Fibroblast of mammary gland (primary cell): ENCODE measurements around the gene CDC42BPB.

Source experiments
- DNase-seq: peaks from one replicate; pipeline ENCODE4 v3.0.0-alpha.2; 2010; ENCODE audit warnings: low read depth
- H3K4me3 ChIP-seq: 2 replicates; pipeline ENCODE4 v1.5.1; 2011; ENCODE audit warnings: low read depth, mild to moderate bottlenecking, low read length, moderate library complexity; ENCODE audit not compliant: control insufficient read depth
- CTCF ChIP-seq: conservative IDR thresholded peaks from 2 replicates; pipeline ENCODE4 v1.5.1; 2011; ENCODE audit warnings: low read depth, low read length, inconsistent platforms; ENCODE audit not compliant: control insufficient read depth, insufficient read depth

Gene CDC42BPB

DNA sequence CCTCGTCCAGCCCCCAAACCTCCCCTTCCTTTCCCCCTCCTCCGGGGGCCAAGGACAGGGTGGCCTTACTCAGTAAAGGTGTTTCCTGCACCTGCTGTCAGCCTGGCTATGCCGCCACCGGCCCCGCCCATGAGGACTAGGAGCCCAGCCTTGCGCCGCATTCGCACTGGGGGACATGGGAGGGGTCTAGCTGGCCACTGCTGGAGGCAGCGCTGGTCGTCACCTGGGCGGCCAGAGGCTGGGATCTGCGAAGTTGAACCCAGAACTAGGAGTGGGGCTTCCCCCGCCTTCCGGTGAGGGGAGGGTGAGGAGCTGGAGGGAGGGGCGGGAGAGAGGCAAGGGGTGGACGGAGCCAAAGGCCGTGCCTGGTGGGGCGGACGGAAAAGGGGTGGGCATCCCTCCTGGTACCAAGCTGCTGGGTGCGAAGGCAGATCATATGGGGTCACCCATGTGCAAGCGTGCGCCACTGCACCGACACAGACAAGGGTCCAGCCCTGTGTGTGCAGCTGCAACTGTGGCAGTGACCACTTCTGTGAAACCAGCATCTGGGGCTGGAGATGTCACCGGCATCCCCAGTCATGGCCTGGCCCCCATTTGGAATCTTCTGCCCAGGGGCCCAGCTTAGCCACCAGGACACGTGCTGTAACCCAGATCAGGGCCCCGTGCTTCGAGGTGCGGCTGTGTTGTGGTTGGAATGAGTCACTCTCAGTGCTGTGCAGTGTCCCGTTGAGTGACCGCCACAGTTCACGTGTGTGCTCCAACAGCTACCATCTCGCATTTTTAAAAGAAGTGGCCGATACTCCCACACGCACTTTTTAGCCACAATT lies 126.4 kb downstream of the CDC42BPB start:
- DNase-seq = peak; percentile 47

GRCh38 chr14:102930138-102930752 lies 127.1 kb downstream of the CDC42BPB start:
- DNase-seq = no peak
- TF ChIP-seq CTCF = no peak
- H3K4me3 ChIP-seq = no peak overlapping the region

More for the DNA sequence above, 126.4 kb downstream of the CDC42BPB start:
- no peak for TF ChIP-seq CTCF
- no peak overlapping the region for H3K4me3 ChIP-seq

- no peak overlapping the region for H3K4me3 ChIP-seq
- no peak for DNase-seq
- no peak for TF ChIP-seq CTCF
Observed at GRCh38 chr14:102929241-102930137, 127.9 kb downstream of the CDC42BPB start.

GRCh38 chr14:102928412-102929240 lies 128.7 kb downstream of the CDC42BPB start:
- H3K4me3 ChIP-seq = no peak overlapping the region
- no peak for DNase-seq
- TF ChIP-seq CTCF = no peak

GRCh38 chr14:102927878-102928411 lies 129.4 kb downstream of the CDC42BPB start:
- DNase-seq = no peak
- TF ChIP-seq CTCF = no peak
- H3K4me3 ChIP-seq = no peak overlapping the region
